ENCODE results near the gene OSGIN1.
"Not testable (repeated sequence)": the region's sequence is repeated elsewhere in the genome, so short reads cannot be mapped to it uniquely, and the experiment has no call there.

The OSGIN1 gene

GRCh38 chr16:83942074-83942473 is 11.0 kb upstream of the OSGIN1 start:
- no peak for DNase-seq

GRCh38 chr16:83942815-83943515 is 10.1 kb upstream of the OSGIN1 start:
- DNase-seq: no peak

GRCh38 chr16:83943516-83944050 is 9.5 kb upstream of the OSGIN1 start:
- DNase-seq: no peak

GRCh38 chr16:83945587-83945986 is 7.5 kb upstream of the OSGIN1 start:
- no peak for DNase-seq

- DNase-seq: no peak
These were observed 6.8 kb upstream of the OSGIN1 start for GRCh38 chr16:83946154-83946780.

GRCh38 chr16:83946781-83947566 is 6.1 kb upstream of the OSGIN1 start:
- no peak for DNase-seq

- DNase-seq: no peak
These were observed 5.3 kb upstream of the OSGIN1 start for GRCh38 chr16:83947642-83948234.

- no peak for DNase-seq
These were observed 3.9 kb upstream of the OSGIN1 start for GRCh38 chr16:83948914-83949723.

GRCh38 chr16:83949724-83950001 is 3.4 kb upstream of the OSGIN1 start:
- DNase-seq: no peak

GRCh38 chr16:83950862-83951399 is 2.1 kb upstream of the OSGIN1 start:
- not testable (repeated sequence) for DNase-seq

- DNase-seq: no peak
These were observed 1.5 kb upstream of the OSGIN1 start for GRCh38 chr16:83951544-83951943.

- DNase-seq: no peak
These were observed 477 bp upstream of the OSGIN1 start for GRCh38 chr16:83952587-83952939.

- DNase-seq: no peak
These were observed 946 bp downstream of the OSGIN1 start for GRCh38 chr16:83953796-83954576.

- no peak for DNase-seq
These were observed 1.6 kb downstream of the OSGIN1 start for GRCh38 chr16:83954577-83955016.

- no peak for DNase-seq
These were observed 2.4 kb downstream of the OSGIN1 start for GRCh38 chr16:83955218-83956130.

GRCh38 chr16:83956336-83957289 is 3.6 kb downstream of the OSGIN1 start:
- DNase-seq: peak; percentile 86

- no peak for DNase-seq
These were observed 4.3 kb downstream of the OSGIN1 start for GRCh38 chr16:83957296-83957855.

- DNase-seq: no peak
These were observed 5.3 kb downstream of the OSGIN1 start for GRCh38 chr16:83958137-83958845.

Measured in retina (tissue), 1 donor.